HL-60 (cell line): ENCODE measurements around the gene HDGF.

Source experiments
- DNase-seq, 2 experiments: peaks; one replicate each; pipeline ENCODE4 v3.0.0-alpha.2; 2010 to 2020; ENCODE audit warnings: low read depth in 1 of 2, low spot score in 1 of 2
- H3K27ac ChIP-seq: fragments of 250-450 bp; sonication (Bioruptor Pico); replicated peaks from 2 replicates; pipeline ENCODE4 v1.5.1; 2020; ENCODE audit warnings: mild to moderate bottlenecking, moderate library complexity
- H3K27me3 ChIP-seq: fragments of 250-450 bp; sonication (Bioruptor Pico); 2 replicates; pipeline ENCODE4 v1.5.1; 2021; ENCODE audit warnings: mild to moderate bottlenecking, moderate library complexity; ENCODE audit not compliant: insufficient read depth, poor library complexity, severe bottlenecking
- H3K4me3 ChIP-seq: replicated peaks from 2 replicates; pipeline ENCODE4 v1.5.1; 2011; ENCODE audit warnings: mild to moderate bottlenecking, control low read depth, low read length; ENCODE audit not compliant: insufficient read depth
- GABPA ChIP-seq: IDR thresholded peaks from 2 replicates; pipeline ENCODE4 v1.6.1; 2012; ENCODE audit warnings: low read depth
- POLR2AphosphoS5 ChIP-seq: IDR thresholded peaks from 2 replicates; pipeline ENCODE4 v1.6.1; 2012; ENCODE audit warnings: low read depth
- SPI1 ChIP-seq: IDR thresholded peaks from 2 replicates; pipeline ENCODE4 v1.6.1; 2012; ENCODE audit warnings: low read depth, mild to moderate bottlenecking, borderline replicate concordance
- TF ChIP-seq, protein P1 (sequence below): IDR thresholded peaks from one replicate; pipeline ENCODE4 v1.5.1; 2011; ENCODE audit warnings: low read length, control low read depth, inconsistent platforms; ENCODE audit not compliant: insufficient read depth
- TF ChIP-seq, protein P2 (sequence below): IDR thresholded peaks from 2 replicates; pipeline ENCODE4 v1.6.1; 2012; ENCODE audit warnings: low read depth; ENCODE audit not compliant: insufficient replicate concordance

HDGF gene

DNA sequence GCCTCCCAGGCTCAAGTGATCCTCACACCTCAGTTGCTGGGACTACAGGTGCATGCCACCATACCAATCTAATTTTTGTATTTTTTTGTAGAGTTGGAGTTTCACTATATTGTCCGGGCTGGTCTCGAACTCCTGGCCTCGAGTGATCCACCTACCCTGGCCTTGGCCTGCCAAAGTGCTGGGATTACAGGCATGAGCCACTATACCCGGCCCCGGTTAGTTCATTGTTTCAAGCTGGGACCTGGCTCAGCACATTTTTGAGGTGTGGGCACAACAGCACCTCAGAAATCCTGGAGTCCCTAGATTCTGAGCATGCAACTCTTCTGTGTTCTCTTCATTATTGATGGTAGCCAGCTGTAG is 43.9 kb upstream of the HDGF start:
- no peaks in the 10 kb centered on the region for H3K27me3 ChIP-seq
- H3K27ac ChIP-seq: no peak overlapping the region
- no peak overlapping the region for H3K4me3 ChIP-seq
- DNase-seq: no peak
- TF ChIP-seq, protein P1, sequence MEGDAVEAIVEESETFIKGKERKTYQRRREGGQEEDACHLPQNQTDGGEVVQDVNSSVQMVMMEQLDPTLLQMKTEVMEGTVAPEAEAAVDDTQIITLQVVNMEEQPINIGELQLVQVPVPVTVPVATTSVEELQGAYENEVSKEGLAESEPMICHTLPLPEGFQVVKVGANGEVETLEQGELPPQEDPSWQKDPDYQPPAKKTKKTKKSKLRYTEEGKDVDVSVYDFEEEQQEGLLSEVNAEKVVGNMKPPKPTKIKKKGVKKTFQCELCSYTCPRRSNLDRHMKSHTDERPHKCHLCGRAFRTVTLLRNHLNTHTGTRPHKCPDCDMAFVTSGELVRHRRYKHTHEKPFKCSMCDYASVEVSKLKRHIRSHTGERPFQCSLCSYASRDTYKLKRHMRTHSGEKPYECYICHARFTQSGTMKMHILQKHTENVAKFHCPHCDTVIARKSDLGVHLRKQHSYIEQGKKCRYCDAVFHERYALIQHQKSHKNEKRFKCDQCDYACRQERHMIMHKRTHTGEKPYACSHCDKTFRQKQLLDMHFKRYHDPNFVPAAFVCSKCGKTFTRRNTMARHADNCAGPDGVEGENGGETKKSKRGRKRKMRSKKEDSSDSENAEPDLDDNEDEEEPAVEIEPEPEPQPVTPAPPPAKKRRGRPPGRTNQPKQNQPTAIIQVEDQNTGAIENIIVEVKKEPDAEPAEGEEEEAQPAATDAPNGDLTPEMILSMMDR: no peak
- TF ChIP-seq POLR2AphosphoS5: no peak
- TF ChIP-seq, protein P2, sequence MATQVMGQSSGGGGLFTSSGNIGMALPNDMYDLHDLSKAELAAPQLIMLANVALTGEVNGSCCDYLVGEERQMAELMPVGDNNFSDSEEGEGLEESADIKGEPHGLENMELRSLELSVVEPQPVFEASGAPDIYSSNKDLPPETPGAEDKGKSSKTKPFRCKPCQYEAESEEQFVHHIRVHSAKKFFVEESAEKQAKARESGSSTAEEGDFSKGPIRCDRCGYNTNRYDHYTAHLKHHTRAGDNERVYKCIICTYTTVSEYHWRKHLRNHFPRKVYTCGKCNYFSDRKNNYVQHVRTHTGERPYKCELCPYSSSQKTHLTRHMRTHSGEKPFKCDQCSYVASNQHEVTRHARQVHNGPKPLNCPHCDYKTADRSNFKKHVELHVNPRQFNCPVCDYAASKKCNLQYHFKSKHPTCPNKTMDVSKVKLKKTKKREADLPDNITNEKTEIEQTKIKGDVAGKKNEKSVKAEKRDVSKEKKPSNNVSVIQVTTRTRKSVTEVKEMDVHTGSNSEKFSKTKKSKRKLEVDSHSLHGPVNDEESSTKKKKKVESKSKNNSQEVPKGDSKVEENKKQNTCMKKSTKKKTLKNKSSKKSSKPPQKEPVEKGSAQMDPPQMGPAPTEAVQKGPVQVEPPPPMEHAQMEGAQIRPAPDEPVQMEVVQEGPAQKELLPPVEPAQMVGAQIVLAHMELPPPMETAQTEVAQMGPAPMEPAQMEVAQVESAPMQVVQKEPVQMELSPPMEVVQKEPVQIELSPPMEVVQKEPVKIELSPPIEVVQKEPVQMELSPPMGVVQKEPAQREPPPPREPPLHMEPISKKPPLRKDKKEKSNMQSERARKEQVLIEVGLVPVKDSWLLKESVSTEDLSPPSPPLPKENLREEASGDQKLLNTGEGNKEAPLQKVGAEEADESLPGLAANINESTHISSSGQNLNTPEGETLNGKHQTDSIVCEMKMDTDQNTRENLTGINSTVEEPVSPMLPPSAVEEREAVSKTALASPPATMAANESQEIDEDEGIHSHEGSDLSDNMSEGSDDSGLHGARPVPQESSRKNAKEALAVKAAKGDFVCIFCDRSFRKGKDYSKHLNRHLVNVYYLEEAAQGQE: no peak
- no peak for TF ChIP-seq SPI1

DNA sequence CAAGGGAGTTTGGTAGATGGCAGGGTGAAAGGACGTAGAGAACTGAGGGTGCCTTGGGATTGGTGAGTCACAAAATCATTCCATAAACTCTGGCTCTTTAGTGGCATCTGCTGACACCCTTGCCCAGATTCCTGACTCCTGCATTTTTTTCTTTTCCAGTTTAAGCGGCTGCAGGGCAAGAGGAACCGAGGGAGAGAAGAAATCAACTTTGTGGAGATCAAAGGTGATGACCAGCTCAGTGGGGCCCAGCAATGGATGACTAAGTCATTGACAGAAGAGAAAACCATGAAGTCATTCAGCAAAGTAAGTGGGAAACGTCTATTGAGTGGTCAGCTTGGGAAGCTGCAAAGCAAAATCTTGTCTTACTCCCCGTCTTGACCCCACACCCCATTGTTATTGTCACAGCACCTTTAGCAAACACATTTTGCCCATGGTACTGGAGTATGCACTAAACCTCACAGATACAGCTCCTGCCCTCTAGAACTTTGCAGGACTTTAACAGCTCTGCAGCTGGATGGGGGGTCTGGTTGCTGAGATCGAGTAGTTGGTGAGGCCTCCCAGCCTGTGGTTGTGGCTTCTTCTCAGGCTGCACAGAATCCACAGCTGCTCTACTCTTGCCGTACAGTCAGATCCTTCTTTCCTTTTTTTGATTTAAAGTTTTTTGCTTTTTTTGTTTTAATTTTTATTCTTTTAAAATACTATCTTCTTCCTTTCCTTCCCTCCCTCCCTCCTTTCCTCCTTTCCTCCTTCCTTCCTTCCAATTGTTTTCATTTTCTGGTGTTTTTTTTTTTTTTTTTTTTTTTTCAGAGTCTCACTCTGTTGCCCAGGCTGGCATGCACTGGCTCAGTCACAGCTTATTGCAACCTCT is 43.3 kb upstream of the HDGF start:
- Histone ChIP-seq H3K27ac (no peak overlapping the region), H3K4me3 (no peak overlapping the region), H3K27me3 (no peaks in the 10 kb centered on the region)
- TF ChIP-seq, protein P2: no peak
- TF ChIP-seq, protein P1: no peak
- TF ChIP-seq POLR2AphosphoS5: no peak
- TF ChIP-seq GABPA: no peak
- no peak for TF ChIP-seq SPI1
- no peak for DNase-seq

DNA sequence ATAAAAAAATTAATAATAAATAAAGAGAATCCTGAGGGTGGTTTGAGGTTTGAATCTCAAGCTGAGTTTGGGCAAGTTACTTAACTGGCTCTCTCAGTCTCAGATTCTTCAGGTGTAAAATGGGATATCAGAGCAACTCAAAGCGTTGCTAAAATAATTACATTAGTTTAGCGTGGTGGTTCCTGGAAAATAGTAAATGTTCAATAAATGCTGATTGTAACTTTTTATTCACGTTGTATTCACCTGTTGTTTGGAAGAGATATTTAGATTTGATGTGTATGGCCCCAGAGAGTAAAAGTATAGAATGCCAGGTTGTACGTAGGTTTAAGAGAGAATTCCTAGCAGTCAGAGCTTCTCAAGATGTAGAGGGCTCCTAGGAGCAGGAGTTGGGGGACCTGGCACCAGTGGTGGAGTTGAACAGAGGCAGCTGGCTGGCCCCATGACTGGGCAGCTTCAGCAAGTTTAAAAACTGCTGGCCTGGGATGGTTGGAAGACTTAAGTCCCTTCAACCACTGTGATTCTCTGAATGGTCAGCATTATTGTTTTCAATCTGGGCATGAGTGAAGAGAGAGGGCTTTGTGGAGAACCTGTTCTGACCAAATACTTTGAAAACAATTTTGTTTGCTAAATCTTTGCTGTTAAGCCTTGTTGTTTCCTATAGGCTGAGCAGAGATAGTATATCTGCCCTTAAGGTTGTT is 38.3 kb upstream of the HDGF start:
- DNase-seq: no peak
- no peak overlapping the region for H3K4me3 ChIP-seq
- no peak overlapping the region for H3K27ac ChIP-seq
- no peaks in the 10 kb centered on the region for H3K27me3 ChIP-seq
- no peak for TF ChIP-seq GABPA
- TF ChIP-seq, protein P2: no peak
- TF ChIP-seq SPI1: no peak
- TF ChIP-seq, protein P1: no peak
- no peak for TF ChIP-seq POLR2AphosphoS5
